ENCODE data around the gene LNX1.

LNX1 gene

DNA sequence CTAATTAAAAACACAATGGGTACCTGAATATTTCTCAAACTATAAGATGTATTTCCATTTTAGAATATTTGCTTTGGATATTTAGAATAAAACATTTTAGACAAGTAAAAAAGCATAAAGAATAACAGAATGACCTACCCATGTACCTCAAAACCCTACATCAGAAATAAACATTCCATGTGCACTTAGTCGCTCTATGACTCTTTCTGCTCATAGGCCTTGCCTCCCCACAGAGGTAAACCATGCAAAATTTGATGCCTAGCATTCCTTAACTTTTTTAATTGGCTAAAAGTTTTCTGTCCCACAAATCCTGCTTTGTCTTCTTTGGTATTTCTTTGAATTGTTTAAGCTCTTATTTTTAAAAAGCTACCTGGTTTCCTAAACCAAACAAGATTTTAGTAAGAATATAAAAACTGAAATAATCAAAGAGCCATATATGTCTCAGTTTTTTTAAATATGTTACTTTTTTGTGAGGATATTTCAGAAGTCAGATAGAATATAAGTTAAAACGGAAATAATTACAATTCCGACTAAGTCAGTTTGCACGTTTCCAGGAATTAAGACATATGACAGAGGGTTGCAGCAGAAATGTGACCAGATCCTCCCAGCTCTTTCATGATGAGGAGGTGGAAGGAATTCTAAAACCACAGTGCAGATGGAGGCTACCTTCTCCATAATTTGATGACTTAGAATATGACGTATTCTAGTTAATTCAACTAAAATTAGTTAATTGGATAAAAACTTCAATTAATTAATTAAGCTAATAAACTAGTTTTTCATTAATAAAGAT is 111.4 kb downstream of the LNX1 start:
- H3K27ac ChIP-seq = no peak overlapping the region
- no peak overlapping the region for H3K9ac ChIP-seq
- H3K79me2 ChIP-seq = no peaks in the 10 kb centered on the region
- no peak overlapping the region for H3K4me2 ChIP-seq (ENCODE audit: low read length)
- H2AFZ ChIP-seq = no peak overlapping the region
- TF ChIP-seq, protein P1, sequence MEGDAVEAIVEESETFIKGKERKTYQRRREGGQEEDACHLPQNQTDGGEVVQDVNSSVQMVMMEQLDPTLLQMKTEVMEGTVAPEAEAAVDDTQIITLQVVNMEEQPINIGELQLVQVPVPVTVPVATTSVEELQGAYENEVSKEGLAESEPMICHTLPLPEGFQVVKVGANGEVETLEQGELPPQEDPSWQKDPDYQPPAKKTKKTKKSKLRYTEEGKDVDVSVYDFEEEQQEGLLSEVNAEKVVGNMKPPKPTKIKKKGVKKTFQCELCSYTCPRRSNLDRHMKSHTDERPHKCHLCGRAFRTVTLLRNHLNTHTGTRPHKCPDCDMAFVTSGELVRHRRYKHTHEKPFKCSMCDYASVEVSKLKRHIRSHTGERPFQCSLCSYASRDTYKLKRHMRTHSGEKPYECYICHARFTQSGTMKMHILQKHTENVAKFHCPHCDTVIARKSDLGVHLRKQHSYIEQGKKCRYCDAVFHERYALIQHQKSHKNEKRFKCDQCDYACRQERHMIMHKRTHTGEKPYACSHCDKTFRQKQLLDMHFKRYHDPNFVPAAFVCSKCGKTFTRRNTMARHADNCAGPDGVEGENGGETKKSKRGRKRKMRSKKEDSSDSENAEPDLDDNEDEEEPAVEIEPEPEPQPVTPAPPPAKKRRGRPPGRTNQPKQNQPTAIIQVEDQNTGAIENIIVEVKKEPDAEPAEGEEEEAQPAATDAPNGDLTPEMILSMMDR (IDR thresholded peaks at IDR 0.05) = no peak
- no peaks in the 10 kb centered on the region for H3K9me3 ChIP-seq (ENCODE audit: control insufficient read depth, low read length)
- no peak overlapping the region for H3K4me3 ChIP-seq (ENCODE audit: low read depth, low read length)
- no peaks in the 10 kb centered on the region for H3K36me3 ChIP-seq (ENCODE audit: control insufficient read depth, insufficient read depth, low read length)
- H3K27me3 ChIP-seq (ENCODE audit: control insufficient read depth, insufficient read depth, low read length) = no peaks in the 10 kb centered on the region
- no peaks in the 10 kb centered on the region for H3K4me1 ChIP-seq

- no peak overlapping the region for H3K4me2 ChIP-seq (ENCODE audit: low read length)
- no peaks in the 10 kb centered on the region for H3K4me1 ChIP-seq
- TF ChIP-seq, protein P1 (IDR thresholded peaks at IDR 0.05) = no peak
- H3K27ac ChIP-seq = no peak overlapping the region
- H3K9ac ChIP-seq = no peak overlapping the region
- no peaks in the 10 kb centered on the region for H3K9me3 ChIP-seq (ENCODE audit: control insufficient read depth, low read length)
- no peak overlapping the region for H2AFZ ChIP-seq
- H3K4me3 ChIP-seq (ENCODE audit: low read depth, low read length) = no peak overlapping the region
- no peaks in the 10 kb centered on the region for H3K27me3 ChIP-seq (ENCODE audit: control insufficient read depth, insufficient read depth, low read length)
- no peaks in the 10 kb centered on the region for H3K79me2 ChIP-seq
- no peaks in the 10 kb centered on the region for H3K36me3 ChIP-seq (ENCODE audit: control insufficient read depth, insufficient read depth, low read length)
Measured at GRCh38 chr4:53478671-53479456, 112.4 kb downstream of the LNX1 start.

DNA sequence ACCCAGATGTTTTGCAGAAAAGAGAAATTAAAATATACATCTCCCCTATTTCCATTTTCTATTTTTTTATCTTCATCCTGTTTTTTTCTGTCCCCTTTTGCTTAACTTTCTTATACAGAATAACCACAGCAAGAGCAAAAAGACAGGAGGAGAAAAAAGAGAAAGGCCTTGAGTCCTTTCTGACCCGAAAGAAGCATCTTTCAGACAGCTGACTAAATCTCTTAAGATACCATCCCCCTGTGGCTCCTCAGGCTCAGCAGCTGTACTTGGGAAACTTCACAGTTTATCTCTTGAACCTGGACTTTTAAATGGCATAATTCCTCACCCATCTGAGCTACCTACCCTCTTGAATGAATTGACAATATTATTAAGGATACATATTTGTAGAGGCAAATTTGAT is 113.7 kb downstream of the LNX1 start:
- Histone ChIP-seq H3K36me3 (ENCODE audit: control insufficient read depth, insufficient read depth, low read length) (peaks cover 3% of the 10 kb centered on the region), H3K27me3 (ENCODE audit: control insufficient read depth, insufficient read depth, low read length) (no peaks in the 10 kb centered on the region), H3K9ac (no peak overlapping the region), H3K4me2 (ENCODE audit: low read length) (no peak overlapping the region), H2AFZ (no peak overlapping the region), H3K9me3 (ENCODE audit: control insufficient read depth, low read length) (no peaks in the 10 kb centered on the region), H3K4me3 (ENCODE audit: low read depth, low read length) (no peak overlapping the region), H3K27ac (no peak overlapping the region), H3K4me1 (no peaks in the 10 kb centered on the region), H3K79me2 (no peaks in the 10 kb centered on the region)
- TF ChIP-seq, protein P1 (IDR thresholded peaks at IDR 0.05) = no peak

GRCh38 chr4:53477038-53477565 is 114.2 kb downstream of the LNX1 start:
- TF ChIP-seq, protein P1 (IDR thresholded peaks at IDR 0.05) = no peak
- Histone ChIP-seq H3K27ac (no peak overlapping the region), H2AFZ (no peak overlapping the region), H3K9me3 (ENCODE audit: control insufficient read depth, low read length) (no peaks in the 10 kb centered on the region), H3K9ac (no peak overlapping the region), H3K36me3 (ENCODE audit: control insufficient read depth, insufficient read depth, low read length) (peaks cover 3% of the 10 kb centered on the region), H3K4me1 (no peaks in the 10 kb centered on the region), H3K79me2 (no peaks in the 10 kb centered on the region), H3K4me2 (ENCODE audit: low read length) (no peak overlapping the region), H3K27me3 (ENCODE audit: control insufficient read depth, insufficient read depth, low read length) (no peaks in the 10 kb centered on the region), H3K4me3 (ENCODE audit: low read depth, low read length) (no peak overlapping the region)

Measured in parathyroid adenoma (tissue), 2 donors.